Measurements from ENCODE around the gene HRAS. TPM values are rescaled to one million over a fixed set of nuclear protein-coding genes. Genes with fewer than 3 reads are reported as not detected.

Gene HRAS
- total and polyA plus RNA-seq, 2 of the 8 experiments (the other 6 are each of a cell fraction or from before 2014, with no cell fraction given), result 44.3 to 54.7 TPM

DNA sequence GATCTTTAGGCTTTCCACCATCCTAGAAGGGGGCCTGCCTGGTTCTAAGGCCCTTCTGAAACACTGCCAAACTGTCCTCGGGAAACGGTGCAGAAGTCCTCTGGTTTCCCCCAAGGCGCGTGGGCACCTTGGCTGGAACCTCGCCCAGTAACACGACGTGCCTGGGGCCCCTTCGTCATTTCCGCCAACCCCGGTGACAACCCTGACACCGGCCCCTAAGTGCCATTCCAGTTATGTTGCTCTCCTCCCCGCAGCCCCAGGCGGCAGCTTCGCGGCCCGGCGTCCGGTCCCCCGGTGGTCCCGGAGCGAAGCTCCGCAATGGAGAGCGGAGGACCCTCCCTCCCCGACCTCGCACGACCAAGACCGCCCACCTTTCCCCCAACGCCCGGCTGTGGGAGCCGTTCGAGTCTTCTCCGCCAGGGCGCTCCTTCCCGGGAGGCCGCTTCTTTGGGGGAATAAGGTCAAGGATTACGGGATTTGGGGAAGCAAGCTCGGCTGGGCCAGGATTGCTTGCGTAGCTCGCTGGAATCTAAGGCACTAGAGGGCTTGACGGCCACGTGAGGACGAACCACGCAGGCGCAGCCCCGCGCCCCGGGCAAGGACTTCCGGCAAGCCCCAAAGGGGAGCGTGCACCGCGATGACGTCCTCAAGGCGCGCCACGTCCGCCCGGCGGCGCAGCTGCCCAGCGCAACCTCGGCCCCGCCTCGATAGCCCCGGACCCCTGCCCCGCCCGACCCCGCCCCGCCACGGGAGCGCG is 29.0 kb downstream of the HRAS start:
- WGBS, 2 experiments (ENCODE audit: extremely low coverage in 1 of 2, insufficient coverage in 1 of 2, insufficient read length in 1 of 2, insufficient replicate concordance in 2 of 2, low coverage in 1 of 2, low lambda C conversion rate in 2 of 2, missing lambda C conversion rate in 1 of 2), result 3% methylated on average over 49 of the region's 71 CpGs; no CpG with 5 or more reads in 1 of the 2 experiments
- H3K27ac ChIP-seq (ENCODE audit: low read depth, low read length), result peak overlapping the region; percentile 96
- peak; percentile 24 for TF ChIP-seq E2F6 (IDR thresholded peaks at IDR 0.05)
- TF ChIP-seq TAF7 (optimal IDR thresholded peaks at IDR 0.05; ENCODE audit: borderline replicate concordance, low read depth, low read length), result peak; percentile 44
- TF ChIP-seq SUZ12 (IDR thresholded peaks at IDR 0.05; ENCODE audit: low read length), result no peak
- peak; percentile 42 for TF ChIP-seq ASH2L (IDR thresholded peaks at IDR 0.05; ENCODE audit: low read length)
- TF ChIP-seq SIN3A (conservative IDR thresholded peaks at IDR 0.05 in 1 of 2, IDR thresholded peaks at IDR 0.05 in 1 of 2; ENCODE audit: low read depth in 1 of 2, low read length in 2 of 2), result peak; percentile 64 to 97; a peak in 3 of 4 replicates
- no peak for TF ChIP-seq BRCA1 (IDR thresholded peaks at IDR 0.05; ENCODE audit: low read depth, low read length)
- TF ChIP-seq RFX5 (IDR thresholded peaks at IDR 0.05; ENCODE audit: borderline replicate concordance, low read depth, low read length), result no peak
- TF ChIP-seq USF2 (IDR thresholded peaks at IDR 0.05; ENCODE audit: low read length), result peak; percentile 66
- TF ChIP-seq POLR2A (IDR thresholded peaks at IDR 0.05; ENCODE audit: control extremely low read depth in 1 of 2, low read depth in 2 of 2, low read length in 2 of 2), result 0 out of 3 replicates have a peak, but pooled peaks of 1 of the 2 experiments have one; percentile 32

More for the DNA sequence above, 29.0 kb downstream of the HRAS start:
- ChIA-PET CTCF (ENCODE audit: partially characterized antibody) (interaction anchor here (1.4 kb wide), 1 partner anchor 49 kb away, joined by 3 read pairs; no protein-coding TSS in a partner anchor), POLR2A (ENCODE audit: partially characterized antibody) (interaction anchor here (0.5 to 7.1 kb wide), 18 partner anchors 8 to 353 kb away, joined by 3 to 41 read pairs (median 4); partner anchors contain the start of gene LRRC56)
- DNase-seq (ENCODE audit: low read depth in 1 of 2, low spot score in 2 of 2) (peak; percentile 91 to 98), FAIRE-seq (peak; percentile 52)
- Histone ChIP-seq H2BK20ac (ENCODE audit: low read length) (no peak overlapping the region), H4K8ac (ENCODE audit: extremely low read depth, insufficient read depth, low read length) (peak overlapping the region; percentile 97), H3K9ac (replicated peaks in 1 of 4; ENCODE audit: extremely low read depth in 1 of 4, low read depth in 3 of 4, low read length in 3 of 4) (peak overlapping the region; percentile 55 to 93 (median 82)), H3K23me2 (ENCODE audit: low read depth, low read length) (peaks cover 8% of the 10 kb centered on the region), H3K27me3 (replicated peaks in 1 of 4; ENCODE audit: control insufficient read depth in 3 of 4, extremely low read depth in 1 of 4, insufficient read depth in 3 of 4, low read length in 3 of 4) (no peaks in the 10 kb centered on the region), H2AK5ac (ENCODE audit: low read depth, low read length) (no peak overlapping the region), H3K4ac (replicated peaks; ENCODE audit: insufficient read length, low read depth, low read length) (no peak overlapping the region), H3K56ac (replicated peaks; ENCODE audit: insufficient read length, low read depth, low read length) (peak overlapping the region; percentile 86), H3K79me2 (ENCODE audit: control insufficient read depth in 1 of 2, insufficient read depth in 2 of 2, low read length in 2 of 2) (peaks cover 0 to 14% of the 10 kb centered on the region in 2 experiments; a peak in 1 of 4 replicates), H2AFZ (ENCODE audit: low read length) (0 out of 2 replicates have a peak overlapping the region, but pooled peaks have one; percentile 14), H3K14ac (ENCODE audit: insufficient read length) (no peak overlapping the region), H3K4me2 (ENCODE audit: insufficient read depth in 1 of 2, low read depth in 2 of 2, low read length in 2 of 2) (peak overlapping the region; percentile 54 to 92), H2BK5ac (ENCODE audit: low read depth, low read length) (peak overlapping the region; percentile 98), H3K36me3 (ENCODE audit: control insufficient read depth in 2 of 4, insufficient read depth in 4 of 4, low read length in 3 of 4) (peaks cover 0 to 2% (median 0%) of the 10 kb centered on the region in 4 experiments; a peak in 3 of 8 replicates), H2BK120ac (replicated peaks; ENCODE audit: low read depth, low read length) (no peak overlapping the region), H2BK12ac (ENCODE audit: low read depth, low read length) (0 out of 2 replicates have a peak overlapping the region, but pooled peaks have one; percentile 75), H3K4me3 (ENCODE audit: extremely low read depth in 1 of 4, insufficient read depth in 2 of 4, low read depth in 3 of 4, low read length in 4 of 4) (peak overlapping the region; percentile 76 to 96 (median 87)), H2BK15ac (ENCODE audit: low read length) (no peak overlapping the region), H3K23ac (ENCODE audit: insufficient read length) (no peak overlapping the region), H3K9me3 (ENCODE audit: insufficient read depth in 2 of 2, low read depth in 1 of 2, low read length in 1 of 2) (no peaks in the 10 kb centered on the region), H3K79me1 (ENCODE audit: low read depth, low read length) (peaks cover 2% of the 10 kb centered on the region; the same call in 1 of the 2 replicates), H3K18ac (ENCODE audit: extremely low read depth, low read length) (peak overlapping the region; percentile 99), H3K4me1 (replicated peaks in 1 of 4; ENCODE audit: control insufficient read depth in 3 of 4, insufficient read depth in 4 of 4, low read length in 3 of 4) (peaks cover 0 to 9% (median 2%) of the 10 kb centered on the region in 4 experiments; a peak in 3 of 7 replicates), H4K91ac (replicated peaks; ENCODE audit: insufficient read length, low read length) (peak overlapping the region; percentile 95), H4K5ac (ENCODE audit: insufficient read length, low read depth, low read length) (peak overlapping the region; percentile 59), H4K20me1 (replicated peaks in 1 of 2; ENCODE audit: control insufficient read depth in 1 of 2, insufficient read depth in 2 of 2, low read length in 2 of 2) (peaks cover 0 to 8% of the 10 kb centered on the region in 2 experiments)

Data from H1 (cell line).